GM18868 (cell line): ENCODE data around the gene SMARCA2.

Source experiments
- ATAC-seq: cut with Tn5 transposase; IDR thresholded peaks from one replicate; pipeline ENCODE4 v1.9.1; 2021; ENCODE audit warnings: mild to moderate bottlenecking, moderate library complexity; ENCODE audit not compliant: unreplicated experiment

Gene SMARCA2

DNA sequence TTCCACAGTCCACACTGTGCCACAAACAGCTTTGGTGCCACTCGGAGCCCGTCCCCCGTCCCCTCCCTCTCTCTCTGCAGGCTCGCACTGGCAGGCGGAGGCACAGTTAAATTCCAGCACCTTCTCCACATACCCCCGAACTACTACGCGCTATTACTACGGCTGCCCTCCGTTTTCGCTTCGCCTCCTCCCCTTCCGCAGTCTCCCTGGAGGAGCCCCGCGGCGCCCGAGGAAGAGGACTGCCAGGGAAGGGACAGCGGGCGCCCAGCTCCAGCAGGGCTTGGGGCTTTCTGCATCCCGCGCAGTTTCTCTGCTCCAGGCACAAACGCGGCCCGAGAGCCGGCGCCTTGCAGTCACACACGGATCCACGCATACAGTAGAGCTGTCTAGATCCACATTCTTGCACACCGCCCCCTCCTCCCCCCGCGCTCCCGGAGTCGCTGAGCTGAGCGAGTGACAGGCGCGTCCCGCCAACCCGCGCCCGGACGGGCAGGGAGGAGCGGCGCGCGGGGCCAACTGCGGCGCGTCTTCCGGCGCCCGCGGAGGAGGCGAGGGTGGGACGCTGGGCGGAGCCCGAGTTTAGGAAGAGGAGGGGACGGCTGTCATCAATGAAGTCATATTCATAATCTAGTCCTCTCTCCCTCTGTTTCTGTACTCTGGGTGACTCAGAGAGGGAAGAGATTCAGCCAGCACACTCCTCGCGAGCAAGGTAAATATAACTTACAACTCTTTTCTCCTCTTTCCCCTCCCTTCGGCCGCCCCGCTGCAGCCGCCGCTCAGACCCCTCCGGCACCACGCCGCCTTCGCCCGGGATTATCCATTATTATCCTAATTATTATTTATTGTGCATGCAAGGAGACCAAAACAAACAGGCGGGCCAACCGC is at the start of gene SMARCA2:
Gene SMARCA2, plus strand, starts transcription at position 652 of the 885 bp plus-strand sequence. CDS start 13,676 bp downstream, outside the sequence.
- peak; percentile 74 for ATAC-seq

GRCh38 chr9:1966725-1967366 is 48.3 kb upstream of the SMARCA2 start:
- no peak for ATAC-seq

DNA sequence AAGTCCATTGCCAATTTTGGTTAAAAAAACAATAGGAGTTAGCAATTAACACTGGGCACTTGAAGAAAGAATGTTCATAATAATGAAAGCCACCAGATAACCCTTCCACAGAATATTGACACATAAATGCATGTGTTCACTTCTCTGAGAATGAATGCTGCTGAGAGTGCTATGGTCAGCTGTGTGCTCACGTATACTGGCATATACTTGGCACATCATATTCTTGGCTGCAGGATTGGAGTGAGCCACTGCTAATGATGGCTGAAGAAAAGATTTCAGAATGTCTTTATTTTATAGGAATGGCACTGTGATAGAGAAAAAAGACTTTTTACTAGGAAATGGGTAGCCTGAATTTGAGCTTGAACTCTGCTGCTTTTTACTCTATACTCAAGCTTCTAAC is 46.0 kb upstream of the SMARCA2 start:
- no peak for ATAC-seq

- ATAC-seq, result no peak
These were observed 45.2 kb upstream of the SMARCA2 start for GRCh38 chr9:1969898-1970297.

- no peak for ATAC-seq
These were observed 42.5 kb upstream of the SMARCA2 start for GRCh38 chr9:1972672-1973071.

DNA sequence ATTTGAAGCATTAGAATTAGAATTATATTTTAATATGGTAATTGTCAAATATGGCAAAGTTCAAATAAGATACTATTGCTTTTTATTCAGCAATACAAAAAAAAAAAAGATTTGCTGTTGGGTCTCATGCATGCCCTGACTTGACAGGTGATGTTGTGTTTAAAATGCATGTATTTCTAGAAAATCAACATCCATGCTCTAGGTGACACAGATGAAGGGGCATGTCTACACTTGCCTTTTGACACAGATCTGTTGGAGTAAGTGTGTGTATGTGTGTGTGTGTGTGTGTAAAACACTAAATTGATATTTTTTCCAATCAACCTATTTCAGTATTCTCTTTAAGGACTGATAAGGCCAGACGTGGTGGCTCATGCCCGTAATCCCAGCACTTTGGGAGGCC is 38.1 kb upstream of the SMARCA2 start:
- no peak for ATAC-seq

- ATAC-seq, result no peak
These were observed 36.2 kb upstream of the SMARCA2 start for GRCh38 chr9:1978941-1979340.

- ATAC-seq, result no peak
These were observed 35.3 kb upstream of the SMARCA2 start for GRCh38 chr9:1979741-1980367.

DNA sequence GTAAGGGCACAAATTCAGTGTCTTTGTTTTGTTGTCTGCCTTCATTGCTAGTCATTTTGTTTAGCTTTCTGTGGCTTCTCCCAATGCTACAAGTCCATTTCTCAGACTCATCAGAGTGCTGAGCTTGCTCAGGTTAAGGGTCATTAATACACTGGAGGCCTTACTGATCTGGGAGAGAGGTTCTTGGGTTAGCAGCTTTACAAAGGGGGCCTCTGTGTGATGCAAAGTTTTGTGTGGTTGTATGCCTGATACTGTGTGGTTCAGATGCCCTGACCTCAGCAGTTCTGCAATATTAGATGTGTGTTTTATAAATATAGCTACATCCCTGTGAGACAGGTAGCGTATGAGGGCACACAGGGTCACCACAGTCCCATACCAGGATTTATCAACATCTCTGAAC is 34.8 kb upstream of the SMARCA2 start:
- no peak for ATAC-seq

DNA sequence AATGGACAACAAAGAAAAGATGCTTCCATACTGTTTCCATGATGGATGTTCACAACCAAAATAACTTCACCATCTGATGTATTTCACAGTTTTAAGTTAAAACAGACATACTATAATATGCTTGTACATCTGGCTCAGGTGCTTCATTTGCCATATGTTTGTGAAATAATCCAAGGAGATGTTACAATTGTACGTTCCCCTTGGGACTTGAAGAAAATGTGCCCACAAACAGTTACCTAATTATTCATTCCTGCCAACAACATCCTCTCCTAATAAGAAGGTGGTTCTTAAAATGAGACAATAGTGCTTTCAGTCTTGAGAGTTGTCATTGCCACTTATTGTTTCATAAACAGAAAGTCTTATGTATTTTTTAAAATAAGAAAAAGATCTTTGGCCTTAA is 33.1 kb upstream of the SMARCA2 start:
- no peak for ATAC-seq

- ATAC-seq, result no peak
These were observed 28.8 kb upstream of the SMARCA2 start for GRCh38 chr9:1986341-1986740.

DNA sequence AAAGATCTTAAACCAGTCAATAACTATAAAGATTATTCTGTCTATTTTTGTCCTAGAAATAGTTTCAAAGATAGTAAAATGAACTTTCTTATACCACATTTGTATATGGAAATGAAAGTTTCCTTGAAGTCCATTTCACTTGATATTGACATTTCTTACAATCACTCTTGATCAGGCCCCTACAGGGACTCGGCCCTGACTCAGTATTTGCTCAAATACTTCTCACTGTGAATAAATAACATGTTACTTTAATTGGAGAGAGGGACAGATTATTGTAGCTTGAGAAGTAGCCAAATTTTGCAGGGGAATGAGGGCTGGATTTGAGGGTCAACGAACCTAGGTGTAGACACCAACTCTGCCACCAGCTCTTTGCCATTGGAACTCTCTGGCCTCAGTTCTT is 25.6 kb upstream of the SMARCA2 start:
- no peak for ATAC-seq

- no peak for ATAC-seq
These were observed 21.0 kb upstream of the SMARCA2 start for GRCh38 chr9:1994180-1994579.

- no peak for ATAC-seq
These were observed 20.1 kb upstream of the SMARCA2 start for GRCh38 chr9:1995084-1995483.

- ATAC-seq, result no peak
These were observed 19.0 kb upstream of the SMARCA2 start for GRCh38 chr9:1996156-1996555.

DNA sequence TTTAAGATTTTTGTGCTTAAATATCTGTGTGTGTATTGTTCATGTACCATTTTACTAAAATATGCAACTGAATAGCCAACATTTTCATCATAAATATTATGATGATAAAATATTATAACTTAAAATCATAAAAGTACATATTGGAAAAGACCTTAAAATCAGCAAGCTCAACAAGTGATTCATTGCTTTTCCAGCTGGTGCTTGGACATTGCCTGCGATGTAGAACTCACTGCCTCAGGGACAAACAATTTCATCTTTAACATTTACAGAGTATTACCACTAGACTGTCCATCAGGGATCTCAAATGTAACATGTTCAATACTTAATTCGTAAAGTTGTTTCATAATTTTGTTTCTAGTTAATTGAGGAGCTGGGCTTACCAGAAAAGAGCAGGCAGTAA is 17.5 kb upstream of the SMARCA2 start:
- no peak for ATAC-seq

- no peak for ATAC-seq
These were observed 17.0 kb upstream of the SMARCA2 start for GRCh38 chr9:1998111-1998510.

GRCh38 chr9:2000314-2000713 is 14.8 kb upstream of the SMARCA2 start:
- ATAC-seq, result no peak

DNA sequence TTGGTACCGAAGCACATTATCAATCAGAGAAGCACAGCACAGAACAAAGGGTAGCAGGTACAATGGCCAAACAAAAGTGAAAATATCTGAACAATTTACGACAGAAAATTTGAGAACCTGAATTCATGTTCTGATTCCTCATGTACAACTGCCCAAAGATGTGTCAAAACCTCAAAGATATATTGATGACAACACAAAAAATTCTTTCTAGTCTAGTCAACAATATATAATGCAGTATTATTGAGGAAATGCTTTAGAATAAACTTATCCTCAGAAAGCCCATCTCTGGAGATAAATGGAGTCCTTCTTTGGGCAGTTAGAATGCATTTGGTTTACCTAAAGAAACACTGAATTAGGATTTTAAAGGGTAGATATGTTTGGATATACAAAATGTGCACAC is 6.8 kb upstream of the SMARCA2 start:
- ATAC-seq, result no peak

- ATAC-seq, result peak; percentile 40
These were observed 2.8 kb upstream of the SMARCA2 start for GRCh38 chr9:2012347-2012746.

GRCh38 chr9:2013743-2014475 is 1.2 kb upstream of the SMARCA2 start:
- ATAC-seq, result no peak
